Measurements from ENCODE around the gene RAB8A.
"Not testable (repeated sequence)": the region's sequence is repeated elsewhere in the genome, so short reads cannot be mapped to it uniquely, and the experiment has no call there.

RAB8A gene

DNA sequence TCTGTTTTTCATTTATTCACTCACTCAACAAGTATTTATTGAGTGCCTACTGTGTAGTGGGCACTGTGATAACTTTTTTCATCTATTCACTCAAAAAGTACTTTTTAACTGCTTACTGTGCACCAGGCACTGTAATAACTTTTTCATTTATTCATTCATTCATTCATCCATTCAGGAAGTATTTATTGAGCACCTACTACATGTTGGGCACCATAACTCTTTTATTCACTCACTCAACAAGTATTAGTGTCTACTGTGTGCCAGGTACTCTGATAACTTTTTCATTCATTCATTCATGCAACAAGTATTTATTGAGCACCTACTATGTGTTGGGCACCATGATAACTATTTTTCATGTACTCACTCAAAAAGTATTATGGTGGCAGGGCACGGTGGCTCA, 54.7 kb downstream of the RAB8A start:
- H3K9me3 ChIP-seq (ENCODE audit: severe bottlenecking): no peaks in the 10 kb centered on the region
- TF ChIP-seq, protein P1, sequence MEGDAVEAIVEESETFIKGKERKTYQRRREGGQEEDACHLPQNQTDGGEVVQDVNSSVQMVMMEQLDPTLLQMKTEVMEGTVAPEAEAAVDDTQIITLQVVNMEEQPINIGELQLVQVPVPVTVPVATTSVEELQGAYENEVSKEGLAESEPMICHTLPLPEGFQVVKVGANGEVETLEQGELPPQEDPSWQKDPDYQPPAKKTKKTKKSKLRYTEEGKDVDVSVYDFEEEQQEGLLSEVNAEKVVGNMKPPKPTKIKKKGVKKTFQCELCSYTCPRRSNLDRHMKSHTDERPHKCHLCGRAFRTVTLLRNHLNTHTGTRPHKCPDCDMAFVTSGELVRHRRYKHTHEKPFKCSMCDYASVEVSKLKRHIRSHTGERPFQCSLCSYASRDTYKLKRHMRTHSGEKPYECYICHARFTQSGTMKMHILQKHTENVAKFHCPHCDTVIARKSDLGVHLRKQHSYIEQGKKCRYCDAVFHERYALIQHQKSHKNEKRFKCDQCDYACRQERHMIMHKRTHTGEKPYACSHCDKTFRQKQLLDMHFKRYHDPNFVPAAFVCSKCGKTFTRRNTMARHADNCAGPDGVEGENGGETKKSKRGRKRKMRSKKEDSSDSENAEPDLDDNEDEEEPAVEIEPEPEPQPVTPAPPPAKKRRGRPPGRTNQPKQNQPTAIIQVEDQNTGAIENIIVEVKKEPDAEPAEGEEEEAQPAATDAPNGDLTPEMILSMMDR (IDR thresholded peaks at IDR 0.05; ENCODE audit: poor library complexity, severe bottlenecking): no peak
- DNase-seq (ENCODE audit: low spot score) (no peak), ATAC-seq (ENCODE audit: low read depth) (no peak)
- no peaks in the 10 kb centered on the region for H3K36me3 ChIP-seq (ENCODE audit: low read depth)
- peaks cover 5% of the 10 kb centered on the region for H3K4me1 ChIP-seq (ENCODE audit: insufficient read depth, poor library complexity, severe bottlenecking)
- H3K27me3 ChIP-seq (ENCODE audit: insufficient read depth, poor library complexity, severe bottlenecking): no peaks in the 10 kb centered on the region
- no peak overlapping the region for H3K4me3 ChIP-seq (ENCODE audit: severe bottlenecking)
- H3K27ac ChIP-seq (ENCODE audit: poor library complexity, severe bottlenecking): no peak overlapping the region

DNA sequence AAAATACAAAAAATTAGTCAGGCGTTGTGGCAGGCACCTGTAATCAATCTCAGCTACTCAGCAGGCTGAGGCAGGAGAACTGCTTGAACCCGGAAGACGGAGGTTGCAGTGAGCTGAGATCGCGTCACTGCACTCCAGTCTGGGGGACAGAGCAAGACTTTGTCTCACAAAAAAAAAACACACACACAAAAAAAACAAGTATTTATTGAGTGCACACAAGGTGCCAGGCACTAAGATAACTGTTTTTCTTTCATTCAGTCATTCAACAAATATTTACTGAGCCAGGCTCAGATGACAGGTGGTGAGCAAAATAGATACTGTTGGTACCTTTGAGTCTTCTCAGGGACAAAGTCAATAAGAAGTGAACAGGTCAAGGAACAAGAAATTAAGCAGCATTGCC, 55.4 kb downstream of the RAB8A start:
- peaks cover 3% of the 10 kb centered on the region for H3K4me1 ChIP-seq (ENCODE audit: insufficient read depth, poor library complexity, severe bottlenecking)
- H3K36me3 ChIP-seq (ENCODE audit: low read depth): no peaks in the 10 kb centered on the region
- DNase-seq (ENCODE audit: low spot score): no peak
- no peak overlapping the region for H3K27ac ChIP-seq (ENCODE audit: poor library complexity, severe bottlenecking)
- H3K27me3 ChIP-seq (ENCODE audit: insufficient read depth, poor library complexity, severe bottlenecking): no peaks in the 10 kb centered on the region
- no peaks in the 10 kb centered on the region for H3K9me3 ChIP-seq (ENCODE audit: severe bottlenecking)
- H3K4me3 ChIP-seq (ENCODE audit: severe bottlenecking): no peak overlapping the region
- ATAC-seq (ENCODE audit: low read depth): no peak
- TF ChIP-seq, protein P1 (IDR thresholded peaks at IDR 0.05; ENCODE audit: poor library complexity, severe bottlenecking): no peak

DNA sequence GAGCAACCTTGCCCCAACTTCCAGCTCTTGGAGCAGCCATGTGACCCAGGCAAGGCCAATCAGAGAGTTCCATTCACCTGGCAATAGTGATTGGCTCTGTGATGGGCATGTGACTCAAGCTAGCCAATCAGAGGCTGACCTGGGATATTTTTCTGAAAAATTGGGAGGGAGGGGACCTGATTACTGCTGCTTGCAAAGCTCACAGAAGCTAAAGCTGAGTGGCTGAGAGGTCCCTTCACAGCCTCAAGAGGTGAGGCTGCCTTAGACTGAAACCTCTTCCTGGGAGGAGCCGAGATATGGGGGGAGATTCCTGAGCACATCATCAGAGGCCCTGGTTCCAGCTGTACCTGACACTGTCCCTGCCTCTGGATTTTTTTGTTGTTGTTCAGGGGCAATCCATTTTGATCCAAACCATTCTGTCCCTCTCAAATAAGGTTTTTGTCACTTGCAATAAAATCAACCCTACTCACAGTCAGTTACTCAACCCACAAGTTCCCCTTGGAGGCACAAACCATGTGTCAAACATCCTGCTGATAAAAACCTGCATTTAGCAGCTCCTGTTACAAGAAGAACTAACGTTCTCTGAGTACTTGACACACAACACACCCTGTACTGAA, 56.9 kb downstream of the RAB8A start:
- DNase-seq (ENCODE audit: low spot score) (no peak), ATAC-seq (ENCODE audit: low read depth) (no peak)
- no peaks in the 10 kb centered on the region for H3K27me3 ChIP-seq (ENCODE audit: insufficient read depth, poor library complexity, severe bottlenecking)
- H3K9me3 ChIP-seq (ENCODE audit: severe bottlenecking): no peaks in the 10 kb centered on the region
- peaks cover 7% of the 10 kb centered on the region for H3K4me1 ChIP-seq (ENCODE audit: insufficient read depth, poor library complexity, severe bottlenecking)
- no peak overlapping the region for H3K4me3 ChIP-seq (ENCODE audit: severe bottlenecking)
- TF ChIP-seq, protein P1 (IDR thresholded peaks at IDR 0.05; ENCODE audit: poor library complexity, severe bottlenecking): no peak
- no peak overlapping the region for H3K27ac ChIP-seq (ENCODE audit: poor library complexity, severe bottlenecking)
- H3K36me3 ChIP-seq (ENCODE audit: low read depth): no peaks in the 10 kb centered on the region

DNA sequence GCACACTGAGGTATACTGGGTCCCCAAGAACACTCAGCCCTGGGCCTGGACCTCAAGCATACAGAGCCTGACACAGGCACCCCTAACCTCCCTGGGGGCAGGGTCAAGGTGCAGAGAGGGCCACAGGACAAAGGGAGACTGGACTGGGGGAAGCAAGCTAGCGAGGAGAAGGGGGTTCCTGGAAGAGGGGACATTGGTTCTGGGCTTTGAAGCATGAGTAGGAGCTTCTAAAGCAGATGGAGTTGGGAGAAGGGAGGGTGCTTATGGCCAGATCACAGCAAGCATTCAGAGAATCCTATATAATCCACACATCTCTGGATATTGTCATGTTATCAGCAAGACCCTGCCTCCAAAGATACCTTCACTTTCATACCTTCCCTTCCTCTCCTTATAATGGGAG, 58.4 kb downstream of the RAB8A start:
- H3K9me3 ChIP-seq (ENCODE audit: severe bottlenecking): no peaks in the 10 kb centered on the region
- no peak overlapping the region for H3K4me3 ChIP-seq (ENCODE audit: severe bottlenecking)
- H3K4me1 ChIP-seq (ENCODE audit: insufficient read depth, poor library complexity, severe bottlenecking): peaks cover 7% of the 10 kb centered on the region
- no peak for ATAC-seq (ENCODE audit: low read depth)
- TF ChIP-seq, protein P1 (IDR thresholded peaks at IDR 0.05; ENCODE audit: poor library complexity, severe bottlenecking): no peak
- no peak overlapping the region for H3K27ac ChIP-seq (ENCODE audit: poor library complexity, severe bottlenecking)
- no peaks in the 10 kb centered on the region for H3K27me3 ChIP-seq (ENCODE audit: insufficient read depth, poor library complexity, severe bottlenecking)
- no peak for DNase-seq (ENCODE audit: low spot score)
- no peaks in the 10 kb centered on the region for H3K36me3 ChIP-seq (ENCODE audit: low read depth)

DNA sequence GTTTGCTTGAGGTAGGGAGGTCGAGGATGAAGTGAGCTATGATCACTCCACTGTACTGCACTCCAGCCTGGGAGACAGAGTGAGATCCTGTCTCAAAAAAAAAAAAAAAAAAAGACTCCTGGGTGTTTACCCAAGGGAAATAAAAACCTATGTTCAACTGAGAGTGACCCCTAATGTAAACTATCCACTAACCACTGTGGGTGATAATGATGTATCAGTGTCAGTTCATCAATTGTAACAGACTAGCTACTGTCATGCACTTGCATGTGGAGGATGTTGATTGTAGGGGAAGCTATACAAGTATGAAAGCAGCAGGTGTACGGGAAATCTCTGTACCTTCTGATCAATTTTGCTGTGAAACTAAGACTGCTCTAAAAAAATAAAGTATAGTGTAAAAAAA, 64.3 kb downstream of the RAB8A start:
- no peak overlapping the region for H3K27ac ChIP-seq (ENCODE audit: poor library complexity, severe bottlenecking)
- TF ChIP-seq, protein P1 (IDR thresholded peaks at IDR 0.05; ENCODE audit: poor library complexity, severe bottlenecking): no peak
- DNase-seq (ENCODE audit: low spot score) (no peak), ATAC-seq (ENCODE audit: low read depth) (no peak)
- H3K4me1 ChIP-seq (ENCODE audit: insufficient read depth, poor library complexity, severe bottlenecking): peaks cover 13% of the 10 kb centered on the region
- H3K4me3 ChIP-seq (ENCODE audit: severe bottlenecking): no peak overlapping the region
- H3K9me3 ChIP-seq (ENCODE audit: severe bottlenecking): no peaks in the 10 kb centered on the region
- H3K36me3 ChIP-seq (ENCODE audit: low read depth): no peaks in the 10 kb centered on the region
- H3K27me3 ChIP-seq (ENCODE audit: insufficient read depth, poor library complexity, severe bottlenecking): no peaks in the 10 kb centered on the region

DNA sequence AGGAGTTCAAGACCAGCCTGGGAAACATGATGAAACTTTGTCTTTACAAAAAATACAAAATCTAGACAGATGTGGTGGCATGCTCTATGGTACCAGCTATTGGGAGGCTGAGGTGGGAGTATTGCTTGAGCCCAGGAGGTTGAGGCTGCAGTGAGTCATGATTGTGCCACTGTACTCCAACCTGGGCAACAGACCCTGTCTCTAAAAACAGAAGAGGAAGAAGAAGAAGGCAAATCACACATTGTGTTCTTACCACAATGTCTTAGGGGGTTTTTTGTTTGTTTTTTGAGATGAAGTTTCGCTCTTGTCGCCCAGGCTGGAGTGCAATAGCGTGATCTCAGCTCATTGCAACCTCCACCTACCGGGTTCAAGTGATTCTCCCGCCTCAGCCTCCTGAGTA, 67.2 kb downstream of the RAB8A start:
- not testable (repeated sequence) for H3K36me3 ChIP-seq (ENCODE audit: low read depth); DNase-seq (ENCODE audit: low spot score); H3K27ac ChIP-seq (ENCODE audit: poor library complexity, severe bottlenecking); H3K4me1 ChIP-seq (ENCODE audit: insufficient read depth, poor library complexity, severe bottlenecking); H3K27me3 ChIP-seq (ENCODE audit: insufficient read depth, poor library complexity, severe bottlenecking); ATAC-seq (ENCODE audit: low read depth); H3K9me3 ChIP-seq (ENCODE audit: severe bottlenecking); H3K4me3 ChIP-seq (ENCODE audit: severe bottlenecking)
